ENCODE data around the gene CEP20.

GRCh38 chr16:15857724-15858560, 30.5 kb downstream of the CEP20 start:
- no peak for TF ChIP-seq CTCF (IDR thresholded peaks at IDR 0.05)
- TF ChIP-seq POLR2A (IDR thresholded peaks at IDR 0.05): no peak

Data from lower leg skin (tissue), 3 donors.